GM23338 (cell line): ENCODE results near the gene HTRA1. TPM values are rescaled to one million over a fixed set of nuclear protein-coding genes. Genes with fewer than 3 reads are reported as not detected.

Experiments used
- ATAC-seq: fragments of 200-7000 bp; cut with Tn5 transposase; 3 replicates; pipeline ENCODE4 v1.9.1; 2020
- DNase-seq: peaks from one replicate; pipeline ENCODE4 v3.0.0-alpha.2; 2015; ENCODE audit warnings: low spot score
- H2AFZ ChIP-seq: fragments of 200-600 bp; sonication (generic); 2 replicates; pipeline ENCODE4 v1.8.0; 2016; ENCODE audit warnings: antibody characterized with exemption, mild to moderate bottlenecking, moderate library complexity
- H3F3A ChIP-seq: fragments of 200-600 bp; sonication (generic); replicated peaks from 2 replicates; pipeline ENCODE4 v1.8.0; 2017; ENCODE audit warnings: antibody characterized with exemption, mixed run types, low read depth
- H3K27ac ChIP-seq: fragments of 200-600 bp; sonication (generic); 2 replicates; pipeline ENCODE4 v1.6.1; 2016; ENCODE audit warnings: low read depth
- H3K27me3 ChIP-seq: fragments of 200-600 bp; sonication (generic); 2 replicates; pipeline ENCODE4 v1.8.0; 2016; ENCODE audit warnings: mild to moderate bottlenecking, mixed run types, moderate library complexity; ENCODE audit not compliant: insufficient read depth
- H3K36me3 ChIP-seq: fragments of 200-600 bp; sonication (generic); 2 replicates; pipeline ENCODE4 v1.8.0; 2016; ENCODE audit warnings: mild to moderate bottlenecking; ENCODE audit not compliant: insufficient read depth
- H3K4me1 ChIP-seq: fragments of 200-600 bp; sonication (generic); 2 replicates; pipeline ENCODE4 v1.8.0; 2016; ENCODE audit warnings: mild to moderate bottlenecking, moderate library complexity; ENCODE audit not compliant: insufficient read depth
- H3K4me2 ChIP-seq: fragments of 200-600 bp; sonication (generic); 2 replicates; pipeline ENCODE4 v1.7.1; 2017; ENCODE audit warnings: mixed run types
- H3K4me3 ChIP-seq: fragments of 200-600 bp; sonication (generic); 2 replicates; pipeline ENCODE4 v1.6.1; 2016; ENCODE audit warnings: mixed run types
- H3K79me2 ChIP-seq: fragments of 200-600 bp; sonication (generic); replicated peaks from 2 replicates; pipeline ENCODE4 v1.8.0; 2017; ENCODE audit warnings: mild to moderate bottlenecking; ENCODE audit not compliant: insufficient read depth
- H3K9me2 ChIP-seq: fragments of 200-600 bp; sonication (generic); 2 replicates; pipeline ENCODE4 v1.8.0; 2017; ENCODE audit not compliant: insufficient read depth
- H4K20me1 ChIP-seq: fragments of 200-600 bp; sonication (generic); replicated peaks from 2 replicates; pipeline ENCODE4 v1.8.0; 2017; ENCODE audit warnings: mild to moderate bottlenecking; ENCODE audit not compliant: insufficient read depth
- H3K27ac Mint-ChIP-seq: 2 replicates; pipeline ENCODE4 v1.8.0; 2020; ENCODE audit warnings: inconsistent platforms, mild to moderate bottlenecking, moderate library complexity, mixed read lengths
- H3K27me3 Mint-ChIP-seq: 3 replicates; pipeline ENCODE4 v1.8.0; 2022; ENCODE audit warnings: low read depth, mild to moderate bottlenecking, moderate library complexity, mixed read lengths, inconsistent platforms; ENCODE audit not compliant: insufficient read depth, poor library complexity
- H3K36me3 Mint-ChIP-seq: 3 replicates; pipeline ENCODE4 v1.8.0; 2021; ENCODE audit warnings: low read depth, mild to moderate bottlenecking, inconsistent platforms, moderate library complexity, mixed read lengths
- H3K4me1 Mint-ChIP-seq: 3 replicates; pipeline ENCODE4 v1.8.0; 2020; ENCODE audit warnings: mild to moderate bottlenecking, inconsistent platforms, mixed read lengths
- H3K4me3 Mint-ChIP-seq: 3 replicates; pipeline ENCODE4 v1.8.0; 2021; ENCODE audit warnings: moderate library complexity, mild to moderate bottlenecking, inconsistent platforms, mixed read lengths
- H3K9me3 Mint-ChIP-seq: 3 replicates; pipeline ENCODE4 v1.8.0; 2020; ENCODE audit warnings: moderate library complexity, mild to moderate bottlenecking, inconsistent platforms, mixed read lengths
- CREB1 ChIP-seq: fragments of 250-450 bp; sonication (Bioruptor Pico); IDR thresholded peaks from 2 replicates; pipeline ENCODE4 v1.5.0; 2020; ENCODE audit warnings: low read depth, mild to moderate bottlenecking, moderate library complexity
- EZH2phosphoT487 ChIP-seq: fragments of 200-600 bp; sonication (generic); IDR thresholded peaks from one replicate; pipeline ENCODE4 v1.8.1; 2018; ENCODE audit warnings: antibody characterized with exemption; ENCODE audit not compliant: unreplicated experiment
- JUNB ChIP-seq: IDR thresholded peaks from one replicate; pipeline ENCODE4 v1.6.1; 2016; ENCODE audit warnings: antibody characterized with exemption; ENCODE audit not compliant: unreplicated experiment
- NANOG ChIP-seq: IDR thresholded peaks from 2 replicates; pipeline ENCODE4 v1.6.1; 2016; ENCODE audit warnings: antibody characterized with exemption, borderline replicate concordance
- STAT1 ChIP-seq: IDR thresholded peaks from one replicate; pipeline ENCODE4 v1.6.1; 2016; ENCODE audit warnings: antibody characterized with exemption; ENCODE audit not compliant: unreplicated experiment
- ZNF331 ChIP-seq: fragments of 250-450 bp; sonication (Bioruptor Pico); IDR thresholded peaks from 2 replicates; pipeline ENCODE4 v1.5.0; 2020; ENCODE audit warnings: low read depth, mild to moderate bottlenecking, moderate library complexity
- polyA plus RNA-seq: library from polyadenylated mRNA; unstranded; fragments of >200 nt; fragmentation: Nextera tagmentation; extraction: Ambion mirVana; gene quantifications from 2 replicates; pipeline ENCODE4 v1.2.1, GENCODE V29; 2016
- total RNA-seq: library from RNA; depleted of rRNA; stranded (reverse); fragments of >200 nt; shearing (Covaris generic); gene quantifications from 2 replicates; pipeline ENCODE4 v1.2.3, GENCODE V29; 2014
- TF ChIP-seq, protein P1 (sequence below), 2 experiments: fragments of 200-600 bp in 1 of 2; sonication (generic) in 1 of 2; conservative IDR thresholded peaks; 2 replicates each; pipeline versions ENCODE4 v1.5.1 to v1.6.1; 2016 to 2017; ENCODE audit warnings: antibody characterized with exemption in 2 of 2, low read depth in 2 of 2, mild to moderate bottlenecking in 2 of 2, moderate library complexity in 1 of 2
- TF ChIP-seq, protein P2 (sequence below): IDR thresholded peaks from one replicate; pipeline ENCODE4 v1.6.1; 2018; ENCODE audit warnings: antibody characterized with exemption; ENCODE audit not compliant: unreplicated experiment
- TF ChIP-seq, protein P3 (sequence below): IDR thresholded peaks from 2 replicates; pipeline ENCODE4 v1.6.1; 2016; ENCODE audit warnings: antibody characterized with exemption

The HTRA1 gene
- total and polyA plus RNA-seq, 2 experiments from 2014 or later = 8.1 to 16.1 TPM

DNA sequence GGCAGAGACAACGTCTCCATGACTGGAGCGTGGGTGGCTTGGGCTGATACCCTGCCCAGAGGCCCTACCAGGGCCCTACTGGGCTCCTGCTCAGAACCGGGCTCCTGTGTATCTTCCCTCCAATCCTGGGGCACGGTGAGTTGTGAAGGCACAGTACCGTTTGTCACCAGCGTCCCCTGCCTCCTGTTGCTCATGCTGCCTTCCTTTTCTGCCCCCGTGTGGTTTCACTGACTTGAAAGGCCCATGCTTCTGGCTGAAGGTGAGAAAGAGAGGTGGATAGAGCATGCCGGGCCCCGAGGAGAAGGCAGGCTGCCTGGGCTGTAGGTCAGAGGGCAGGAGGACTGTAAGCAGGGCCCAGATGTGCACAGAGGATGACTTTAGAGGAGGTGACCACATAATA lies 90.1 kb downstream of the HTRA1 start:
- H3K36me3 ChIP-seq = no peaks in the 10 kb centered on the region
- H3K4me1 Mint-ChIP-seq = no peaks in the 10 kb centered on the region
- H3K9me3 Mint-ChIP-seq = no peaks in the 10 kb centered on the region
- H3K4me1 ChIP-seq = no peaks in the 10 kb centered on the region
- H3F3A ChIP-seq = no peaks in the 10 kb centered on the region
- ATAC-seq (peak; percentile 71), DNase-seq (peak; percentile 26)
- H3K4me3 Mint-ChIP-seq = no peak overlapping the region
- H3K4me3 ChIP-seq = no peak overlapping the region
- no peak overlapping the region; the same call in 1 of the 2 replicates for H3K27ac Mint-ChIP-seq
- H3K27me3 Mint-ChIP-seq = peaks cover 3% of the 10 kb centered on the region
- no peaks in the 10 kb centered on the region for H3K79me2 ChIP-seq
- no peak overlapping the region for H3K27ac ChIP-seq
- no peaks in the 10 kb centered on the region for H3K36me3 Mint-ChIP-seq
- no peaks in the 10 kb centered on the region for H4K20me1 ChIP-seq
- peak overlapping the region; percentile 18; the same call in 1 of the 2 replicates for H2AFZ ChIP-seq
- H3K4me2 ChIP-seq = no peak overlapping the region
- TF ChIP-seq, protein P1, sequence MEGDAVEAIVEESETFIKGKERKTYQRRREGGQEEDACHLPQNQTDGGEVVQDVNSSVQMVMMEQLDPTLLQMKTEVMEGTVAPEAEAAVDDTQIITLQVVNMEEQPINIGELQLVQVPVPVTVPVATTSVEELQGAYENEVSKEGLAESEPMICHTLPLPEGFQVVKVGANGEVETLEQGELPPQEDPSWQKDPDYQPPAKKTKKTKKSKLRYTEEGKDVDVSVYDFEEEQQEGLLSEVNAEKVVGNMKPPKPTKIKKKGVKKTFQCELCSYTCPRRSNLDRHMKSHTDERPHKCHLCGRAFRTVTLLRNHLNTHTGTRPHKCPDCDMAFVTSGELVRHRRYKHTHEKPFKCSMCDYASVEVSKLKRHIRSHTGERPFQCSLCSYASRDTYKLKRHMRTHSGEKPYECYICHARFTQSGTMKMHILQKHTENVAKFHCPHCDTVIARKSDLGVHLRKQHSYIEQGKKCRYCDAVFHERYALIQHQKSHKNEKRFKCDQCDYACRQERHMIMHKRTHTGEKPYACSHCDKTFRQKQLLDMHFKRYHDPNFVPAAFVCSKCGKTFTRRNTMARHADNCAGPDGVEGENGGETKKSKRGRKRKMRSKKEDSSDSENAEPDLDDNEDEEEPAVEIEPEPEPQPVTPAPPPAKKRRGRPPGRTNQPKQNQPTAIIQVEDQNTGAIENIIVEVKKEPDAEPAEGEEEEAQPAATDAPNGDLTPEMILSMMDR (conservative IDR thresholded peaks at IDR 0.05; ENCODE audit: low read depth in 2 of 2) = peak in 1 of 2 experiments; percentile 39; a peak in 2 of 4 replicates
- TF ChIP-seq, protein P2, sequence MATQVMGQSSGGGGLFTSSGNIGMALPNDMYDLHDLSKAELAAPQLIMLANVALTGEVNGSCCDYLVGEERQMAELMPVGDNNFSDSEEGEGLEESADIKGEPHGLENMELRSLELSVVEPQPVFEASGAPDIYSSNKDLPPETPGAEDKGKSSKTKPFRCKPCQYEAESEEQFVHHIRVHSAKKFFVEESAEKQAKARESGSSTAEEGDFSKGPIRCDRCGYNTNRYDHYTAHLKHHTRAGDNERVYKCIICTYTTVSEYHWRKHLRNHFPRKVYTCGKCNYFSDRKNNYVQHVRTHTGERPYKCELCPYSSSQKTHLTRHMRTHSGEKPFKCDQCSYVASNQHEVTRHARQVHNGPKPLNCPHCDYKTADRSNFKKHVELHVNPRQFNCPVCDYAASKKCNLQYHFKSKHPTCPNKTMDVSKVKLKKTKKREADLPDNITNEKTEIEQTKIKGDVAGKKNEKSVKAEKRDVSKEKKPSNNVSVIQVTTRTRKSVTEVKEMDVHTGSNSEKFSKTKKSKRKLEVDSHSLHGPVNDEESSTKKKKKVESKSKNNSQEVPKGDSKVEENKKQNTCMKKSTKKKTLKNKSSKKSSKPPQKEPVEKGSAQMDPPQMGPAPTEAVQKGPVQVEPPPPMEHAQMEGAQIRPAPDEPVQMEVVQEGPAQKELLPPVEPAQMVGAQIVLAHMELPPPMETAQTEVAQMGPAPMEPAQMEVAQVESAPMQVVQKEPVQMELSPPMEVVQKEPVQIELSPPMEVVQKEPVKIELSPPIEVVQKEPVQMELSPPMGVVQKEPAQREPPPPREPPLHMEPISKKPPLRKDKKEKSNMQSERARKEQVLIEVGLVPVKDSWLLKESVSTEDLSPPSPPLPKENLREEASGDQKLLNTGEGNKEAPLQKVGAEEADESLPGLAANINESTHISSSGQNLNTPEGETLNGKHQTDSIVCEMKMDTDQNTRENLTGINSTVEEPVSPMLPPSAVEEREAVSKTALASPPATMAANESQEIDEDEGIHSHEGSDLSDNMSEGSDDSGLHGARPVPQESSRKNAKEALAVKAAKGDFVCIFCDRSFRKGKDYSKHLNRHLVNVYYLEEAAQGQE = no peak
- TF ChIP-seq, protein P3, sequence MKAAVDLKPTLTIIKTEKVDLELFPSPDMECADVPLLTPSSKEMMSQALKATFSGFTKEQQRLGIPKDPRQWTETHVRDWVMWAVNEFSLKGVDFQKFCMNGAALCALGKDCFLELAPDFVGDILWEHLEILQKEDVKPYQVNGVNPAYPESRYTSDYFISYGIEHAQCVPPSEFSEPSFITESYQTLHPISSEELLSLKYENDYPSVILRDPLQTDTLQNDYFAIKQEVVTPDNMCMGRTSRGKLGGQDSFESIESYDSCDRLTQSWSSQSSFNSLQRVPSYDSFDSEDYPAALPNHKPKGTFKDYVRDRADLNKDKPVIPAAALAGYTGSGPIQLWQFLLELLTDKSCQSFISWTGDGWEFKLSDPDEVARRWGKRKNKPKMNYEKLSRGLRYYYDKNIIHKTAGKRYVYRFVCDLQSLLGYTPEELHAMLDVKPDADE = no peak
- no peaks in the 10 kb centered on the region for H3K9me2 ChIP-seq
- no peaks in the 10 kb centered on the region for H3K27me3 ChIP-seq

DNA sequence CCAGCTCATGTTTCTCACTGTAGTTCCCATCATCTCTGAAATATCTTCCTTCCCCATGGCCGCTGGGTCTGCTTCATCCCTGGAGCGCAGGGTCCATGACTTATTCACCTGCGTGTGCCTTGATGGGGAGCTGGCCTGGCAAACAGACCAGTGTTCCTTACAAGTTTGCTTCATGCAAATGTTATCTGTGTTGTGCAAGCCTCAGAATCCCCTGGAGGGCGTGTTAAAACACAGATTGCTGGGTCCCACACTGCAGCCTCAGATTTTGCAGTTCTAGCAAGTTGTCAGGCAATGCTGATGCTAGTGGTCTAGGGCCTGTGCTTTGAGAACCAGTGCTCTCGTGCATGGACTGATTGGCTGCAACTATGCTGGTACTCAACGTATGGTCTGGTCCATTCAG lies 92.0 kb downstream of the HTRA1 start:
- ATAC-seq = no peak
- Histone ChIP-seq H3K4me1 (no peaks in the 10 kb centered on the region), H3F3A (no peaks in the 10 kb centered on the region), H4K20me1 (no peaks in the 10 kb centered on the region), H3K79me2 (no peaks in the 10 kb centered on the region), H3K27ac (no peak overlapping the region), H2AFZ (no peak overlapping the region; the same call in 1 of the 2 replicates), H3K4me2 (no peak overlapping the region), H3K36me3 (no peaks in the 10 kb centered on the region), H3K4me3 (no peak overlapping the region), H3K9me2 (no peaks in the 10 kb centered on the region), H3K27me3 (no peaks in the 10 kb centered on the region)
- H3K27ac Mint-ChIP-seq = no peak overlapping the region
- peaks cover 3% of the 10 kb centered on the region for H3K27me3 Mint-ChIP-seq
- H3K4me1 Mint-ChIP-seq = peaks cover 7% of the 10 kb centered on the region; the same call in 2 of the 3 replicates
- no peaks in the 10 kb centered on the region for H3K9me3 Mint-ChIP-seq
- H3K36me3 Mint-ChIP-seq = no peaks in the 10 kb centered on the region
- H3K4me3 Mint-ChIP-seq = no peak overlapping the region
- DNase-seq = no peak
- no peak for TF ChIP-seq STAT1
- TF ChIP-seq, protein P3 = no peak
- TF ChIP-seq NANOG = no peak
- no peak for TF ChIP-seq JUNB
- TF ChIP-seq EZH2phosphoT487 = no peak
- no peak for TF ChIP-seq CREB1 (CRISPR knock-in tag)
- TF ChIP-seq, protein P1 (conservative IDR thresholded peaks at IDR 0.05; ENCODE audit: low read depth in 2 of 2) = no peak
- TF ChIP-seq ZNF331 = no peak
- TF ChIP-seq, protein P2 = no peak
